ENCODE data around the gene ZNHIT1.

Gene ZNHIT1

GRCh38 chr7:101169838-101170551, 48.0 kb upstream of the ZNHIT1 start:
- Histone ChIP-seq H3K27ac (replicated peaks) (no peak overlapping the region), H3K4me3 (replicated peaks; ENCODE audit: insufficient read depth, low read length) (no peak overlapping the region), H3K27me3 (ENCODE audit: insufficient read depth, poor library complexity, severe bottlenecking) (peaks cover 84% of the 10 kb centered on the region)
- TF ChIP-seq, protein P1, sequence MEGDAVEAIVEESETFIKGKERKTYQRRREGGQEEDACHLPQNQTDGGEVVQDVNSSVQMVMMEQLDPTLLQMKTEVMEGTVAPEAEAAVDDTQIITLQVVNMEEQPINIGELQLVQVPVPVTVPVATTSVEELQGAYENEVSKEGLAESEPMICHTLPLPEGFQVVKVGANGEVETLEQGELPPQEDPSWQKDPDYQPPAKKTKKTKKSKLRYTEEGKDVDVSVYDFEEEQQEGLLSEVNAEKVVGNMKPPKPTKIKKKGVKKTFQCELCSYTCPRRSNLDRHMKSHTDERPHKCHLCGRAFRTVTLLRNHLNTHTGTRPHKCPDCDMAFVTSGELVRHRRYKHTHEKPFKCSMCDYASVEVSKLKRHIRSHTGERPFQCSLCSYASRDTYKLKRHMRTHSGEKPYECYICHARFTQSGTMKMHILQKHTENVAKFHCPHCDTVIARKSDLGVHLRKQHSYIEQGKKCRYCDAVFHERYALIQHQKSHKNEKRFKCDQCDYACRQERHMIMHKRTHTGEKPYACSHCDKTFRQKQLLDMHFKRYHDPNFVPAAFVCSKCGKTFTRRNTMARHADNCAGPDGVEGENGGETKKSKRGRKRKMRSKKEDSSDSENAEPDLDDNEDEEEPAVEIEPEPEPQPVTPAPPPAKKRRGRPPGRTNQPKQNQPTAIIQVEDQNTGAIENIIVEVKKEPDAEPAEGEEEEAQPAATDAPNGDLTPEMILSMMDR (IDR thresholded peaks at IDR 0.05; ENCODE audit: insufficient read depth, low read length) = peak; percentile 85
- TF ChIP-seq SPI1 (IDR thresholded peaks at IDR 0.05; ENCODE audit: borderline replicate concordance, low read depth) = no peak
- DNase-seq (ENCODE audit: low read depth in 1 of 2, low spot score in 1 of 2) = peak in 1 of 2 experiments; percentile 60

DNA sequence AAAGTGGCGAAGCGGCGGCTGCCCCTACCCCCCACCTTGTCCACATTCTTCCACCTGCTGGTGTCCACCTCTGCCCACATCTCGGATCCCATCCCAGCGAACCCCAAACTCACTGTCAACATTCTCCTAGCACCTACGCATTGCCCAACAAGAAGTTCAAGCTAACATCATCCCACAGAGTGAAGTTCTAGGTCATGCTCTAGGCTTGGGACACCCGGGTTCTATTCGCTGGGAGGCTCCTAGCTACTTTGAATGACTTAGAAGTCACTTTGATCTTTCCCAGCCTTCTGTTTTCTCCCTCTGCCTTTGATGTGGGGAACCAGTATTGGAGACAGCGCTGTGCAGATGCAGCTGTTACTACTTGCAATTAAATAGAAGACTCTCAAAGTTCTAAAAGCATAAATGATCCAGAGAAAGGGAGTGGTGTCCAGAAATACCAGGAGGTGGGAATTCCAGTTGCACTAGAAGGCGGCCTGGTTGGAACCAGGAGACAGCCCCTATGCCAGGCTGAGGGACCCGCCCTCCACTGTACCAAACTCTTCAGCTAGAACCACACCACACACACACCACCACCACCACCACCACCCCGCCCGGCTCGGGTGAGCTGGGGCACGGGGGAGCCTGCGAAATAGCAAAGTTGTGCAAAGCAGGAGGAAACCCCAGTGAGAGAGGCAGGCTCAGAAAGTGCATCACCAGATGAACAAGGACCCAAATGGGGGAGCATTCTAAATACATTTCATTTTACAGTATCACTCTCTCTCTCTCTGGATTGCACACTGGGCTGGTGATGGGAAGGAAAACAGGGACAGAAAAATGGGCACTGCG, 47.1 kb upstream of the ZNHIT1 start:
- Histone ChIP-seq H3K27ac (replicated peaks) (no peak overlapping the region), H3K4me3 (replicated peaks; ENCODE audit: insufficient read depth, low read length) (no peak overlapping the region), H3K27me3 (ENCODE audit: insufficient read depth, poor library complexity, severe bottlenecking) (peaks cover 83% of the 10 kb centered on the region)
- DNase-seq (ENCODE audit: low read depth in 1 of 2, low spot score in 1 of 2) = peak in 1 of 2 experiments; percentile 52
- TF ChIP-seq SPI1 (IDR thresholded peaks at IDR 0.05; ENCODE audit: borderline replicate concordance, low read depth) = no peak
- TF ChIP-seq, protein P2, sequence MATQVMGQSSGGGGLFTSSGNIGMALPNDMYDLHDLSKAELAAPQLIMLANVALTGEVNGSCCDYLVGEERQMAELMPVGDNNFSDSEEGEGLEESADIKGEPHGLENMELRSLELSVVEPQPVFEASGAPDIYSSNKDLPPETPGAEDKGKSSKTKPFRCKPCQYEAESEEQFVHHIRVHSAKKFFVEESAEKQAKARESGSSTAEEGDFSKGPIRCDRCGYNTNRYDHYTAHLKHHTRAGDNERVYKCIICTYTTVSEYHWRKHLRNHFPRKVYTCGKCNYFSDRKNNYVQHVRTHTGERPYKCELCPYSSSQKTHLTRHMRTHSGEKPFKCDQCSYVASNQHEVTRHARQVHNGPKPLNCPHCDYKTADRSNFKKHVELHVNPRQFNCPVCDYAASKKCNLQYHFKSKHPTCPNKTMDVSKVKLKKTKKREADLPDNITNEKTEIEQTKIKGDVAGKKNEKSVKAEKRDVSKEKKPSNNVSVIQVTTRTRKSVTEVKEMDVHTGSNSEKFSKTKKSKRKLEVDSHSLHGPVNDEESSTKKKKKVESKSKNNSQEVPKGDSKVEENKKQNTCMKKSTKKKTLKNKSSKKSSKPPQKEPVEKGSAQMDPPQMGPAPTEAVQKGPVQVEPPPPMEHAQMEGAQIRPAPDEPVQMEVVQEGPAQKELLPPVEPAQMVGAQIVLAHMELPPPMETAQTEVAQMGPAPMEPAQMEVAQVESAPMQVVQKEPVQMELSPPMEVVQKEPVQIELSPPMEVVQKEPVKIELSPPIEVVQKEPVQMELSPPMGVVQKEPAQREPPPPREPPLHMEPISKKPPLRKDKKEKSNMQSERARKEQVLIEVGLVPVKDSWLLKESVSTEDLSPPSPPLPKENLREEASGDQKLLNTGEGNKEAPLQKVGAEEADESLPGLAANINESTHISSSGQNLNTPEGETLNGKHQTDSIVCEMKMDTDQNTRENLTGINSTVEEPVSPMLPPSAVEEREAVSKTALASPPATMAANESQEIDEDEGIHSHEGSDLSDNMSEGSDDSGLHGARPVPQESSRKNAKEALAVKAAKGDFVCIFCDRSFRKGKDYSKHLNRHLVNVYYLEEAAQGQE (IDR thresholded peaks at IDR 0.05; ENCODE audit: insufficient replicate concordance, low read depth) = no peak
- TF ChIP-seq, protein P1 (IDR thresholded peaks at IDR 0.05; ENCODE audit: insufficient read depth, low read length) = no peak
- TF ChIP-seq POLR2AphosphoS5 (IDR thresholded peaks at IDR 0.05; ENCODE audit: low read depth) = no peak
- TF ChIP-seq GABPA (IDR thresholded peaks at IDR 0.05; ENCODE audit: low read depth) = no peak

GRCh38 chr7:101171442-101171837, 46.5 kb upstream of the ZNHIT1 start:
- Histone ChIP-seq H3K4me3 (replicated peaks; ENCODE audit: insufficient read depth, low read length) (no peak overlapping the region), H3K27ac (replicated peaks) (no peak overlapping the region), H3K27me3 (ENCODE audit: insufficient read depth, poor library complexity, severe bottlenecking) (peaks cover 84% of the 10 kb centered on the region)
- DNase-seq (ENCODE audit: low read depth in 1 of 2, low spot score in 1 of 2) = no peak
- TF ChIP-seq SPI1 (IDR thresholded peaks at IDR 0.05; ENCODE audit: borderline replicate concordance, low read depth) (no peak), GABPA (IDR thresholded peaks at IDR 0.05; ENCODE audit: low read depth) (no peak), POLR2AphosphoS5 (IDR thresholded peaks at IDR 0.05; ENCODE audit: low read depth) (no peak)
- TF ChIP-seq, protein P1 (IDR thresholded peaks at IDR 0.05; ENCODE audit: insufficient read depth, low read length) = no peak
- TF ChIP-seq, protein P2 (IDR thresholded peaks at IDR 0.05; ENCODE audit: insufficient replicate concordance, low read depth) = no peak
